ENCODE results near the gene THSD8.

THSD8 gene

GRCh38 chr19:12836529-12836863 lies 34.6 kb downstream of the THSD8 start:
- Histone ChIP-seq H3K27me3 (peaks cover 15 to 100% of the 10 kb centered on the region in 2 donors), H3K27ac (no peak overlapping the region), H3K36me3 (no peaks in the 10 kb centered on the region), H3K9me3 (no peaks in the 10 kb centered on the region), H3K4me1 (peaks cover 0 to 55% (median 36%) of the 10 kb centered on the region in 4 donors), H3K4me3 (no peak overlapping the region)
- intact Hi-C loops (cut with DNase I; ENCODE audit: low total_unique reads), result no loop called here
- TF ChIP-seq CTCF (IDR thresholded peaks at IDR 0.05), result no peak
- DNase-seq, result no peak

- H3K27ac ChIP-seq, result no peak overlapping the region
- H3K27me3 ChIP-seq, result peaks cover 15 to 100% of the 10 kb centered on the region in 2 donors
- H3K36me3 ChIP-seq, result no peaks in the 10 kb centered on the region
- TF ChIP-seq CTCF (IDR thresholded peaks at IDR 0.05), result no peak
- H3K4me1 ChIP-seq, result peaks cover 0 to 55% (median 36%) of the 10 kb centered on the region in 4 donors
- no peak for DNase-seq
- intact Hi-C loops (cut with DNase I; ENCODE audit: low total_unique reads), result no loop called here
- H3K4me3 ChIP-seq, result no peak overlapping the region
- H3K9me3 ChIP-seq, result no peaks in the 10 kb centered on the region
These were observed 35.4 kb downstream of the THSD8 start for GRCh38 chr19:12837225-12837624.

- Histone ChIP-seq H3K36me3 (no peaks in the 10 kb centered on the region), H3K27me3 (peaks cover 15 to 100% of the 10 kb centered on the region in 2 donors), H3K4me3 (peak within 1 kb of the TSS; percentile 13 to 36), H3K9me3 (no peaks in the 10 kb centered on the region), H3K27ac (no peak within 1 kb of the TSS), H3K4me1 (peaks cover 0 to 44% (median 30%) of the 10 kb centered on the region in 4 donors)
- peak in 1 of 2 experiments; percentile 18 for TF ChIP-seq CTCF (IDR thresholded peaks at IDR 0.05)
- intact Hi-C loops (cut with DNase I; ENCODE audit: low total_unique reads), result no loop called here
- no peak for DNase-seq
These were observed 36.5 kb downstream of the THSD8 start, which contains the start of gene MAST1 for GRCh38 chr19:12838182-12838885. MAST1 (plus strand) TSS chr19:12838515; CDS start chr19:12838573, 58 bp downstream.

GRCh38 chr19:12838886-12839756 lies 37.3 kb downstream of the THSD8 start:
- intact Hi-C loops (cut with DNase I; ENCODE audit: low total_unique reads), result no loop called here
- no peak overlapping the region for H3K27ac ChIP-seq
- peaks cover 15 to 99% of the 10 kb centered on the region in 2 donors for H3K27me3 ChIP-seq
- DNase-seq, result no peak
- no peak for TF ChIP-seq CTCF (IDR thresholded peaks at IDR 0.05)
- H3K4me1 ChIP-seq, result peaks cover 0 to 37% (median 23%) of the 10 kb centered on the region in 4 donors
- no peaks in the 10 kb centered on the region for H3K36me3 ChIP-seq
- H3K4me3 ChIP-seq, result peak overlapping the region in 1 of 2 donors; percentile 36
- no peaks in the 10 kb centered on the region for H3K9me3 ChIP-seq

GRCh38 chr19:12840091-12841079 lies 38.5 kb downstream of the THSD8 start:
- no peak for TF ChIP-seq CTCF (IDR thresholded peaks at IDR 0.05)
- H3K27ac ChIP-seq, result no peak overlapping the region
- H3K27me3 ChIP-seq, result peaks cover 10 to 95% of the 10 kb centered on the region in 2 donors
- no peak for DNase-seq
- H3K36me3 ChIP-seq, result no peaks in the 10 kb centered on the region
- H3K9me3 ChIP-seq, result no peaks in the 10 kb centered on the region
- H3K4me3 ChIP-seq, result no peak overlapping the region
- intact Hi-C loops (cut with DNase I; ENCODE audit: low total_unique reads), result no loop called here
- peaks cover 0 to 24% (median 20%) of the 10 kb centered on the region in 4 donors for H3K4me1 ChIP-seq
